Mesenteric fat pad (tissue), 1 donor: Measurements from ENCODE around the gene SLC6A8. TPM values are rescaled to one million over a fixed set of nuclear protein-coding genes. Genes with fewer than 3 reads are reported as not detected.

Experiments
- DNase-seq: peaks from one replicate; pipeline ENCODE4 v3.0.0-alpha.2; 2020; ENCODE audit warnings: low spot score
- long read RNA-seq: library from polyadenylated mRNA; unstranded; transcript quantifications from one replicate; pipeline ENCODE4 v2.0.0, GENCODE V29; 2020
- total RNA-seq: library from RNA; stranded (reverse); fragmentation: NEBNext Ultra II Directional; extraction: Animal tissue kit (Norgen Biotek cat#: 25700); gene quantifications from one replicate; pipeline ENCODE4 v1.2.1, GENCODE V29; 2021
- donor health status: DM: yes; HTN: yes; CAD: no.

The SLC6A8 gene
- total RNA-seq, result 45.9 TPM
- long read RNA-seq, partial matches to known transcripts, result 12 of 15 reads
- long read RNA-seq, other reads (novel, unspliced or antisense), result 0 of 15 reads

- DNase-seq, result no peak
These were observed at the start of gene SLC6A8 for GRCh38 chrX:153687121-153688039. Gene SLC6A8 (plus strand): TSS chrX:153687926. CDS start chrX:153688575, 649 bp downstream.

- DNase-seq, result no peak
These were observed 49.7 kb upstream of the SLC6A8 start for GRCh38 chrX:153638041-153638371.

GRCh38 chrX:153638436-153639176 lies 49.1 kb upstream of the SLC6A8 start:
- peak; percentile 85 for DNase-seq

GRCh38 chrX:153639177-153640044 lies 48.3 kb upstream of the SLC6A8 start:
- DNase-seq, result peak; percentile 65

- DNase-seq, result peak; percentile 77
These were observed 47.6 kb upstream of the SLC6A8 start for GRCh38 chrX:153640045-153640686.

GRCh38 chrX:153640736-153641575 lies 46.8 kb upstream of the SLC6A8 start:
- peak; percentile 82 for DNase-seq

GRCh38 chrX:153641627-153642026 lies 46.1 kb upstream of the SLC6A8 start:
- DNase-seq, result no peak

GRCh38 chrX:153642051-153642654 lies 45.6 kb upstream of the SLC6A8 start:
- peak; percentile 76 for DNase-seq

GRCh38 chrX:153642655-153643430 lies 44.9 kb upstream of the SLC6A8 start:
- DNase-seq, result no peak

- peak; percentile 88 for DNase-seq
These were observed 44.0 kb upstream of the SLC6A8 start for GRCh38 chrX:153643431-153644351.

- DNase-seq, result peak; percentile 67
These were observed 43.2 kb upstream of the SLC6A8 start for GRCh38 chrX:153644356-153645125.

- DNase-seq, result peak; percentile 81
These were observed 42.6 kb upstream of the SLC6A8 start for GRCh38 chrX:153645151-153645550.

GRCh38 chrX:153645921-153646488 lies 41.7 kb upstream of the SLC6A8 start:
- DNase-seq, result peak; percentile 74

GRCh38 chrX:153646620-153647373 lies 40.9 kb upstream of the SLC6A8 start, which contains the start of gene DUSP9:
Gene DUSP9 (plus strand): TSS chrX:153647203. CDS start chrX:153647954, 751 bp downstream.
- peak; percentile 85 for DNase-seq
